ENCODE measurements around the gene CCDC30. TPM values are rescaled to one million over a fixed set of nuclear protein-coding genes. Genes with fewer than 3 reads are reported as not detected.

The CCDC30 gene
- 1 to 10 TPM; 1.3 to 2.3 TPM for total RNA-seq

DNA sequence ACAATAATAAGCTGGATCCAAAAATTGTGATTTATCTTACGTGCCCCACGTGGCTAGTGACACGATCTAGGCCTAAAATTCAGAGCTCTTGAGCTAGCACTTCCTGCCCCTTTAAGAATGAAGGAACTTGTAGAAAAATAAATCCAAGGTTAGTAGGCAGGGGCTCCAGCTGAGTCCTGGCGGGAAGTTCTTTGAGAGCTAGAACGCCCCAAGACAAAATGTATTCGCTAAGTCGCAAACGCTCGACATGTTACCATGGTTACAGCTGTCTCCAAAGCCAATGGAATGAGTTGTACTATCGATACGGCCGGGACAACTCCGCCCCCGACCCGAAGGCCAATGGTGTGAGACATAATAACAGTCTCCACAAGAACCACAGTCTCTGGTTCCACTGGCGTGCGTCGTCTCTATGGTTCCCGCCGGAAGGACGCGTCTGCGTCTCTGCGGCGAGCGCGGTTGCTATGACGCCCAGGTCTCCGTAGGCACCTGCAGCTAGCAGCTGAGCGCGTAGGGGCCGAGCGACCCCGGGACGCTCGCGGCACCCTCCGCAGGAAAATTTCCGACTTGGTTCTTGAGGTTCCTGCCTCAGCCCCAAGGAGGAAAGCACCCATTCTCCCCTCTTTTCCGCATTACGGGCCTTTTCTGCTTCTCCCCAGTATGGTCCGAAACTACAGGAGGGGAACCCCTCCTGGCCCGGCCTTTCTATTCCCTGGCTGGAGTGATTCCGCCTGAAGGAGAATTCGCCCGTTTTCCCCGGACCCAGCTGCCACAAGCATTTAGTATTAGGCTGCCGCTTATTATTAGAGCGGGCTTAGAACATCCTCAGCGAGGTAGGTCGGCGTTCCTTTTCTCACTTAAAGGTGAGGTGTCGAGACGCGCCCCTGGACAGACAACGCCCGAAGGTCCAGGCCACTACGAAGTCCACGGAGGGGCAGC lies at the start of gene CCDC30:
TSS of gene CCDC30 (plus strand) at position 459 of the 936 bp plus-strand sequence. CDS start 17,266 bp downstream, outside the sequence.
- no peaks in the 10 kb centered on the region for H3K27me3 Mint-ChIP-seq
- CTCF ChIA-PET: no interaction called here
- ATAC-seq (peak; percentile 100), DNase-seq (peak; percentile 97)
- intact Hi-C loops (cut with DNase I, micrococcal nuclease): loop anchor here (1.0 to 5.0 kb wide), 9 partner anchors 128 to 1244 kb away; partner anchors contain the start of genes PPIH (in 2 of the 2), C1orf50 (in 1 of the 2), ERMAP (in 1 of the 2) and FOXJ3 (in 1 of the 2)
- peak within 1 kb of the TSS; percentile 73 for H3K27ac Mint-ChIP-seq
- peak within 1 kb of the TSS; percentile 77 for H3K4me3 Mint-ChIP-seq
- peaks cover 26% of the 10 kb centered on the region for H3K36me3 Mint-ChIP-seq (ENCODE audit: low read depth)
- no peaks in the 10 kb centered on the region for H3K9me3 Mint-ChIP-seq (ENCODE audit: low read depth)
- POLR2A ChIA-PET: no interaction called here
- peaks cover 31% of the 10 kb centered on the region for H3K4me1 Mint-ChIP-seq

DNA sequence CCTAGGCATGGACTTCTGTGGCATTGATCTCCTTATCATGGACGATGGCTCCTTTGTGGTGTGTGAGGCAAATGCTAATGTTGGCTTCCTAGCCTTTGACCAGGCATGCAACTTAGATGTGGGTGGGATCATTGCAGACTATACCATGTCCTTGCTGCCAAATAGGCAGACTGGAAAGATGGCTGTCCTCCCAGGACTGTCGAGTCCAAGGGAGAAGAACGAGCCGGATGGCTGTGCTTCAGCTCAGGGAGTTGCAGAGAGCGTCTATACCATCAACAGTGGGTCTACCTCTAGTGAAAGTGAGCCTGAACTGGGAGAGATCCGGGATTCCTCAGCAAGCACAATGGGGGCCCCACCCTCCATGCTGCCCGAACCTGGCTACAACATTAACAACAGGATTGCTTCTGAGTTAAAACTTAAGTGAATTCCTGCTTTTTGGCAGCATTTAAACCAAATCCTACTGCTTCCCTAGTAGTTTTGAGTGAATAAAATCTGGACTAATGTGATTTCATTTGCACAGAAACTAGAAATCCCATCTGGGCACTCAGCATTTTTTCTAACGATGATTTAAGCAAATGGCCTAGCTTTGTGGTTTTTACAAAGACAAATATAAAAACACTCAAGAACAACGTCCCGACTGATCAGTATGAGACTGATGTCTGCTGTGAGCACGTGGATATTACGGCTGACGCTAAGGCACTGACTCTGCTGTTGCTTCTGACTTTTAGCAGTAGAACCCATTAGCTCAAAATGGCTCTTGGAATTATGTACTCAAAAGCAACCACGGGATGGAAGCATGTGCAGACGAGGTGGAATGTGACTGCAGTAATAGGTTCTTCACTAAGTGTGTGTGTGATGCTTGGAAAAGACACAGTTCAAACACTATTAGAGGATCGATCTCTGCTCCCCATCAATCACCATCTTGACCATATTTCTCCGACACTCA lies 48.3 kb upstream of the CCDC30 start:
- Mint-ChIP-seq H3K4me3 (no peak overlapping the region), H3K36me3 (ENCODE audit: low read depth) (no peaks in the 10 kb centered on the region), H3K27me3 (peaks cover 2% of the 10 kb centered on the region), H3K27ac (no peak overlapping the region), H3K4me1 (no peaks in the 10 kb centered on the region), H3K9me3 (ENCODE audit: low read depth) (no peaks in the 10 kb centered on the region)
- ATAC-seq (no peak), DNase-seq (no peak)
- CTCF ChIA-PET: no interaction called here
- POLR2A ChIA-PET: interaction anchor here (0.6 kb wide), 1 partner anchor 1360 kb away, joined by 6 read pairs; no protein-coding TSS in a partner anchor
- intact Hi-C loops (cut with DNase I, micrococcal nuclease): no loop called here

DNA sequence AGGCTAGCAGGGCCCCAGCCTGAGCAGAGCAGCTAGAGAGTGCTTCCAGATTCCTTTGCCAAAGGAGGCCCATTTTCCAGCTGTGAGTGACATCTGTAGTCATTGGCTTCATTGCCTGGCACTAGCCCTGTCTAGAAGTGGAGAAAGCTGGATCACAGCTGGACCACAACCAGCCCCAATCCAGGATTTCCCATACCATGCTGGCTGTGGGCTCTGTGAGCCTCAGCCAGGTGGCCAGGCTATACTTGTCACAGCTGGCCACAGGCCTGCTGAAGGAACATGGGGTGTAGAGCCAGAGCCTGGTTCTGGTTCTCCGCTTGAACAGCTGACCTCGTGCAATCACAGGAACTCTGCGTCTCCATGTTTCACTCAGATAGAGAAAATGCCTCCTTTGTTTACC lies 45.9 kb upstream of the CCDC30 start:
- no peaks in the 10 kb centered on the region for H3K9me3 Mint-ChIP-seq (ENCODE audit: low read depth)
- H3K27me3 Mint-ChIP-seq: no peaks in the 10 kb centered on the region
- ChIA-PET POLR2A (no interaction called here), CTCF (interaction anchor here (0.7 to 1.2 kb wide), 3 partner anchors 13 to 93 kb away, joined by 3 read pairs; no protein-coding TSS in a partner anchor)
- H3K27ac Mint-ChIP-seq: no peak overlapping the region
- H3K4me3 Mint-ChIP-seq: no peak overlapping the region
- no peaks in the 10 kb centered on the region for H3K36me3 Mint-ChIP-seq (ENCODE audit: low read depth)
- H3K4me1 Mint-ChIP-seq: no peaks in the 10 kb centered on the region
- DNase-seq (no peak), ATAC-seq (no peak)
- intact Hi-C loops (cut with DNase I, micrococcal nuclease): no loop called here

DNA sequence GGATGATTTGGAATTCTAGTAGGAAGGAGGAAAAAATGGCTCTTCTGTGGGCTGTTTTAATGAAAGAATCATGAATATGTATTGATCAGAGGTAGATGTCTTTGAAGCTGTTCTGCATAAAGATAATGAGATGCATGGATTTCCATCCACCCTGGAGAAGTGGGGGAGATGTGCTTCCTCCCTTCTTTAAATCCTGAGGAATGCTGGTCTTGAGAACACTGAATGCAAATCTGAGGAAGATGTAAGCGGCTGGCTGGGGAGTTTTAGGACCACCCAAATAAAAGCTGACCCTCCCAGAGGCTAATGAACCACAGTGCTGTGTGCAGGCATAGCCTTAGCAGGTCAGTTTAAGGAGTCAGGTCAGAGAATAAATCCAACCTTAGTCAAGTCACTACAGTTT lies 44.6 kb upstream of the CCDC30 start:
- no peak for ATAC-seq
- H3K9me3 Mint-ChIP-seq (ENCODE audit: low read depth): no peaks in the 10 kb centered on the region
- no peak for DNase-seq
- no peak overlapping the region for H3K4me3 Mint-ChIP-seq
- POLR2A ChIA-PET: interaction anchor here (0.6 kb wide), 1 partner anchor 35 kb away, joined by 3 read pairs; no protein-coding TSS in a partner anchor
- H3K36me3 Mint-ChIP-seq (ENCODE audit: low read depth): no peaks in the 10 kb centered on the region
- H3K27me3 Mint-ChIP-seq: no peaks in the 10 kb centered on the region
- intact Hi-C loops (cut with DNase I, micrococcal nuclease): no loop called here
- H3K4me1 Mint-ChIP-seq: no peaks in the 10 kb centered on the region
- H3K27ac Mint-ChIP-seq: no peak overlapping the region
- CTCF ChIA-PET: interaction anchor here (1.2 kb wide), 1 partner anchor 28 kb away, joined by 3 read pairs; no protein-coding TSS in a partner anchor

DNA sequence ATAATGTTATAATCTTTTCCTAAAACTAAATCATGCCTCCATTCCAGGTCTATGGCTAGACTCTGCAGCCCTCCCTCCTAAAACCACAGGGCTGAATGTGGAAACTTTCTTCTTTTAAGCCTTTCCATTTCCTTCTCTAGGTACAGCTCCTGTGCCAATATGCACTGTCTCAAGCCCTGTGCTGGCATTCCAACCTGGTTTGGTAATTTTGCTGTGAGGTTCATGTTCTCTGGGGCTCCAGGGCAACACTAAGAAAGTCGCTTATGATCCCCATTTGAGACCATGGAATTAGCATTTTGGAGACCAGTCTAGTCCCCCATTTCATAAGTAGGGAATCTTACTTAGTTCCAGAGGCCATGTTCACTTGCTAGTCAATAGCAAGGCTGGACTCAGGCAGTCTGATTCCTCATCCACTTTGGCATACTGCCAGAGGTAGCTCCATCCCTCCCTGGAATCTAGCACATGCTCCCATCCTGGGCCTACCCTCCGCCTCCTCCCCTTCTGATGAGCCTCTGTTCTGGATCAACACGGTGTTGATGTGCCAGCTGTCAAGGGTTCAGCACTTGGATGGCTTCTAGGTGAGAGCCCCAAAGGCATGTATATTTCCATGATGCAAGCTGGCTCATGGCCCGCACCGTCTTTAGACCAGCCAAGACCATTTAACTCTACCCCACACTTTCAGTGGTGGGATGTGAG lies 43.8 kb upstream of the CCDC30 start:
- ATAC-seq (no peak), DNase-seq (no peak)
- ChIA-PET POLR2A (interaction anchor here (0.6 kb wide), 1 partner anchor 36 kb away, joined by 3 read pairs; no protein-coding TSS in a partner anchor), CTCF (no interaction called here)
- H3K36me3 Mint-ChIP-seq (ENCODE audit: low read depth): no peaks in the 10 kb centered on the region
- H3K4me3 Mint-ChIP-seq: no peak overlapping the region
- H3K4me1 Mint-ChIP-seq: no peaks in the 10 kb centered on the region
- H3K27ac Mint-ChIP-seq: no peak overlapping the region
- intact Hi-C loops (cut with DNase I, micrococcal nuclease): no loop called here
- H3K27me3 Mint-ChIP-seq: no peaks in the 10 kb centered on the region
- H3K9me3 Mint-ChIP-seq (ENCODE audit: low read depth): no peaks in the 10 kb centered on the region

DNA sequence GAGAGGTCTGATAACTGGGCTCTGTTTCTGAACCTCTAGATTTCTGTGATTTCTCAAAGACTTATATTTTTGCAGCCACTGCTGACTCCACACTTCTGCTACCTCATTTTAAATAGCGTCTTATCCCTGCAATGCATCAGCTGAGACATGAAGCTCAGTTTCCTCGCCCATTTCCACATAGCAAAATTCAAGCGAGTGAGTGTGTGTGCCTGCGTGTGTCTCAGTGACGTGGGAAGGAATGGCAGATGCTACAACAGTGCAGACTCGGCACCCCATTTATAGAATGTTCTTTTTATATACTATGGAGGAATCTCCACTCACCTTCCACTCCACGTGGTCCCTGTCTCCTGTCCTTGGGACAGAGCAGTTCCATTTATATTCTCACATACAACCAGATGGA lies 43.0 kb upstream of the CCDC30 start:
- H3K27me3 Mint-ChIP-seq: no peaks in the 10 kb centered on the region
- DNase-seq: no peak
- H3K4me1 Mint-ChIP-seq: no peaks in the 10 kb centered on the region
- H3K4me3 Mint-ChIP-seq: no peak overlapping the region
- intact Hi-C loops (cut with DNase I, micrococcal nuclease): no loop called here
- H3K9me3 Mint-ChIP-seq (ENCODE audit: low read depth): no peaks in the 10 kb centered on the region
- ATAC-seq: no peak
- ChIA-PET POLR2A (no interaction called here), CTCF (no interaction called here)
- H3K27ac Mint-ChIP-seq: no peak overlapping the region
- H3K36me3 Mint-ChIP-seq (ENCODE audit: low read depth): no peaks in the 10 kb centered on the region

DNA sequence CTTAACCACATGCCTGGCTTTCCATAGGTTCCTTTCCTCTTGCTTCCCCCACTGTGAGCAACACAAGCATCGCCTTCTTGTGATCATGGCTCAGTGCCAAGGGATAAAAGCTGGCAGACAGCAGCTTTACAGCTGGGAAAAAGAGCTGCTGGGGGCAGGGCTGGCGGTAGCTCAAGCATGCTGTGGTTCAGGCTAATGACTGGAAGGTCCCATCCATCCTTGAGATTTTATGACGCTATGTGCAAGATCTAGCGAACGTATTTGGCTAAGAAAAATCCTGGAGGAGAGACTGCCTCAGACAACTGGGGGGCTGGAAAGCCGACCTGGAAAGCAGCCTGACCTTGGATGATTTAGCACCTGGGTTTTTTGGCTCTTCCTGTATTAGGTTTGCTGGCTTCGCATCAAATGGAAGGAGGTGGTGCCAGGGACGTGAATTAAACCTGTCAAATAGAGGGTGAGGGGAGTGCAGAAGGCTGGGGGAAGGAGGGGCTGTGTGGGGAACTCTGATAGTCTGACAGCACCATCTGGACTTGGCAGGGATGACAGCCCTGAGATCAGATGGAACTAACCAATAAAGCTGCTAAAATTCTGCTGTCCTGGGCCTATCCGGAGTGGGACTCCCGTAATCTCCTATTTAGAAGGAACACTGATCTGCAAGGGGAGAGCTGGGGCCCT lies 42.0 kb upstream of the CCDC30 start:
- Mint-ChIP-seq H3K36me3 (ENCODE audit: low read depth) (no peaks in the 10 kb centered on the region), H3K4me3 (no peak overlapping the region), H3K4me1 (no peaks in the 10 kb centered on the region), H3K27me3 (peaks cover 2% of the 10 kb centered on the region), H3K9me3 (ENCODE audit: low read depth) (no peaks in the 10 kb centered on the region), H3K27ac (no peak overlapping the region)
- ChIA-PET CTCF (no interaction called here), POLR2A (no interaction called here)
- ATAC-seq: no peak
- intact Hi-C loops (cut with DNase I, micrococcal nuclease): no loop called here
- DNase-seq: no peak

DNA sequence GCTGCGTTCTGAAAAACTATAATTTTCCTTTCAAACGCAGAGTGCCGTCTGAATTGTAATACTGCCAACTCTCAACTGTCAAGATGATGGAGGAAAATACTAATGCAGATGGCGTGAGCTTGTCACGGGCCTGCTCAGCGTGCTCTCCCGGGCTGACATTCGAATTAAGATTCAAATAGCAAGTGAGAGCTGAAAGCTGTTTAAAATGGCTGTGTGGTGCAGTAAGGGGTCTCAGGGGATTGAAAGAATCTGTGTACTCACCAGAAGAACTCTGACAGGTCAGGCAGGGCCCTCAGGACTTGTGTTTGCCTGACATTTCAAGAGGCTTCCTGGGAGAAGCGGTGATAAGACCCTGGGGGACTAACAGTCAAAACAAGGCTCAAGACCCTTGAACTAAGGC lies 40.3 kb upstream of the CCDC30 start:
- H3K4me3 Mint-ChIP-seq: no peak overlapping the region
- no peaks in the 10 kb centered on the region for H3K36me3 Mint-ChIP-seq (ENCODE audit: low read depth)
- intact Hi-C loops (cut with DNase I, micrococcal nuclease): no loop called here
- no peak overlapping the region for H3K27ac Mint-ChIP-seq
- POLR2A ChIA-PET: no interaction called here
- H3K4me1 Mint-ChIP-seq: no peaks in the 10 kb centered on the region
- H3K9me3 Mint-ChIP-seq (ENCODE audit: low read depth): no peaks in the 10 kb centered on the region
- H3K27me3 Mint-ChIP-seq: peaks cover 2% of the 10 kb centered on the region
- DNase-seq: no peak
- CTCF ChIA-PET: interaction anchor here (0.9 kb wide), 1 partner anchor 54 kb away, joined by 3 read pairs; no protein-coding TSS in a partner anchor
- ATAC-seq: no peak

DNA sequence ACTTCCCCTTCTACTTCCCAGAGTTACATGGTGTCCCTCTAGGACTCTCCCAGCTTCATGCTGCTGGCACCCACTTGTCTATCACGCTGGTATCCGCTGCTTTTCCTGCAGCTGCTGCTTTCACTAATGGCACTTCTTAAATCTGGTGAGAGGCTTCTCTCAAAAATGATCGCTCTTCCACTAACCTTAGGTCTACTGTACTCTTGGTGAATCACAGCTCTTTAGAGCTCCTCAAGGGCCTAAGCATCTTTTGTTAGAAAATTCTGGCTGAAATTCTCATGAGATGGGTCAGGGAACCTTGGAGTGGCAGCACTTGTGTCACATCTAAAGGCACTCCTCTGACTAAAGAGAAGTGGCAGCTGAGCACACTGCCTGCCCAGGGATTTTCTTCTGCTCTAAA lies 39.4 kb upstream of the CCDC30 start:
- H3K9me3 Mint-ChIP-seq (ENCODE audit: low read depth): no peaks in the 10 kb centered on the region
- ATAC-seq (no peak), DNase-seq (no peak)
- no peaks in the 10 kb centered on the region for H3K36me3 Mint-ChIP-seq (ENCODE audit: low read depth)
- H3K27ac Mint-ChIP-seq: no peak overlapping the region
- H3K4me1 Mint-ChIP-seq: no peaks in the 10 kb centered on the region
- CTCF ChIA-PET: no interaction called here
- intact Hi-C loops (cut with DNase I, micrococcal nuclease): no loop called here
- POLR2A ChIA-PET: no interaction called here
- H3K27me3 Mint-ChIP-seq: peaks cover 2% of the 10 kb centered on the region
- H3K4me3 Mint-ChIP-seq: no peak overlapping the region

DNA sequence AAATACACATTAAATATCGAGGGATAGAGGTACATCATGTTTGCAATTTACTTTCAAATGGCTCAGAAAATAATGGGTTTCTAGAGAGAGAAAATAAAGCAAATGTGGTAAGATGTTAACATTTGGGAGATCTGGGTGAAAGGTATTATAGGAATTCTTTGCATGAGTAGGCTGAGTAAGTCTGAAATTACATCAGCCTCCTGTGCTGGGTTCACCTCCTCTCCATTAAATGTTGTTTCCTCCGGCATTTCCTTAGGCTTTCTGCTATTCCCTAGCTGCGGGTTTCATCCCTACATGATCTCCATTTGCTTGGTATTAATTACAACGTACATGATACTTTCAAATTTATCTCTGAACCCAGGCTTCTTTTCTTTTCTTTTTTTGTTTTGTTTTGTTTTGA lies 38.9 kb upstream of the CCDC30 start:
- intact Hi-C loops (cut with DNase I, micrococcal nuclease): no loop called here
- Mint-ChIP-seq H3K4me1 (no peaks in the 10 kb centered on the region), H3K9me3 (ENCODE audit: low read depth) (no peaks in the 10 kb centered on the region), H3K36me3 (ENCODE audit: low read depth) (no peaks in the 10 kb centered on the region), H3K4me3 (no peak overlapping the region), H3K27ac (no peak overlapping the region), H3K27me3 (peaks cover 2% of the 10 kb centered on the region)
- ATAC-seq (no peak), DNase-seq (no peak)
- CTCF ChIA-PET: interaction anchor here (0.7 kb wide), 1 partner anchor 448 kb away, joined by 3 read pairs; no protein-coding TSS in a partner anchor
- POLR2A ChIA-PET: no interaction called here

All from activated CD4-positive, alpha-beta T cell treated with anti-CD3 and anti-CD28 coated beads for 36 hours (primary cell).